GM20000 (cell line): Measurements from ENCODE around the gene DNAH17.

ENCODE experiments used
- DNase-seq: peaks from one replicate; pipeline ENCODE4 v3.0.0; 2012; ENCODE audit warnings: low spot score
- CTCF ChIP-seq: IDR thresholded peaks from 2 replicates; pipeline ENCODE4 v1.5.1; 2012; ENCODE audit warnings: mild to moderate bottlenecking, control low read depth; ENCODE audit errors: extremely low read depth, missing control alignments

DNAH17 gene

GRCh38 chr17:78491236-78492115 lies 85.7 kb downstream of the DNAH17 start:
- TF ChIP-seq CTCF, result no peak
- DNase-seq, result no peak

DNA sequence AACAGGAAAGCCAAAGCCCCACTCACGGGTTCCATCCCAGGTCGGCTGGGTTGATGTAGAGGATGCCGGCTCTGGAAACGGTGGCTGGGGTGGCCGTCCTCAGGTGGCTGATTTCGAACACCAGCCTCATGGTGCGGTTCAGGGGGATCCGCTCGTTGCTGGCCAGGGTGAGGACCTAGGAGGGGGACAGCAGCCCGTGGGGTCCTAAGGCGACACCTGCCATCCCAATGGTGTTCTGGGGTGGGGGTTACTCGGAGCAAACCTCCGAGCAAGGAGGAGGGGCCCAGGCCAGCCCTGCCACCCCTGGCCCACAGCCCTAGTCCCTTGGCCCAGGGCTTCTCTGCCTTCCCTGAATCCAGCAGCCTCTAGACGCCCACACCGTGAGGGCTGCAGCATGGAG lies 86.5 kb downstream of the DNAH17 start:
- DNase-seq, result no peak
- no peak for TF ChIP-seq CTCF

DNA sequence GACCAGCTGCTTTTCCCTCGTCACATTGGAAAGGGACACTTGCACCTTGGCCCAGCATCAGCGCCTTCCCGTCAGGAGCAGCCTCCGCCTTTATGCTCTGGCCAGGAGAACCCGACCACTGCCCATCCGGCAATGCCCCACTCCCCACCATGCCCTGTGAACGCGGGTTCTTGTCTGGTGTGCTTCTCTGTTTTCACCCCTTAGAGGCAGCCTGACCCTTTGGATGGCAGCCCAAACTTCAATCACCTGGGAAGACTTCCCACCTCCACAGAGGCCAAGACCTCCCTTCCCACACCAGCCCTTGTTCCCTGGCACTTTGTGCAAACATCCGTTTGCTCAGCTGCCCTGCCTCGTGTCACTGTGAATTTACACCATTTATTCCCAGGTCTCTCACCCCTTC lies 87.0 kb downstream of the DNAH17 start:
- no peak for DNase-seq
- no peak for TF ChIP-seq CTCF

- no peak for TF ChIP-seq CTCF
These were observed 88.1 kb downstream of the DNAH17 start for GRCh38 chr17:78488867-78489634.

DNA sequence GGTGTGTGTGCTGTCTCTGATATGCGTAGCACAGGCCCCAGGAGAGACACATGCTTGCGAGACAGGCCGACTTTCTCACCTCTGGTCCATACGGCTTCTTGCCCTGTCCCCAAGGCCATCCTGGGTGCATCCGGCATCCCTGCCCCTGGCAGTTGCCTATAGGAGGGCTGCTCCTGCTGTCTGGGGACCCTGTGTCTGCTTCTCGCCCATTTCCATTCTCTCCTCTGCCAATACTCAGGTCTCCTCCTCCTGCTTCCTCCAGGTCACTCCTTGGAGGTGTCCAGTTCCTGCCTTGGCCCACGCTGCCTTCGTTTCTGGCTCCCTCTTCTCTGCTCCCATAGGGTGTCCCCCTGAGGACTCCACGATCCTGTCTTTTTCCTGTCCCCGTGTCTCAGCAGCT lies 89.0 kb downstream of the DNAH17 start:
- no peak for DNase-seq
- no peak for TF ChIP-seq CTCF

More at GRCh38 chr17:78488867-78489634, 88.1 kb downstream of the DNAH17 start:
- DNase-seq, result no peak

DNA sequence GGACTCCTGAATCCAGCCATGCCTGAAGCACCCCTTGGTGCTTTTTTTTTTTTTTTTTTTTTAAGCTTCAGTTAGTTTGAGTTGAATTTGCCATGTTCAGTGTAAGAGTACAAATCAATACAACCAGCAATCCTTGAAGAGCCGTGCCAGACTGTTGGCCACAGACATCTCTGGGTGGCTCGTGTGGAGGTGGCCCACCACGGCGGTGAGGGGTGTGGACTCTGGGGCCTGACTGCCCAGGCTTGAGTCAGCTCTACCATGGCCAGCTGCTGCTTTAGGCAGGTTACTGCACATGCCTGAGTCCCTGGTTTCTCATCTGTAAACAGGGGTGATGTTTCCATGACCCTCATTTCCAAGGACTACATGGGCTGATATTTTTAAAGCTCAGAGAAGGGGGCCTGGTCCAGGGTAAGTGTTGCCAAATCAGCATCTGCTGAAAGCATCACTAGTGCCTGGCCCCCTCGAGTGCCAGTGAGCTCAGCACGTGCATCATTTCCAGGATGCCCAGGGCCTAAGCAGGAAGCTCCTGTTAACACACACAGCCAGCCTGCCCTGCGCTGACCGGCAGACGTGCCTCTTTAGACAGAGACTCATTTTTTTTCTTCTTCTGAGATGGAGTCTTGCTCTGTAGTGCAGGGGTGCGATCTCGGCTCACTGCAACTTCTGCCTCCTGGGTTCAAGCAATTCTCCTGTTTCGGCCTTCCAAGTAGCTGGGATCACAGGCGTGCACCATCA lies 90.1 kb downstream of the DNAH17 start:
- no peak for TF ChIP-seq CTCF

More for the DNA sequence above, 90.1 kb downstream of the DNAH17 start:
- no peak for DNase-seq
